ENCODE data around the gene OPHN1.

Gene OPHN1

GRCh38 chrX:68433155-68433980 is at the start of gene OPHN1:
Gene OPHN1 (minus strand): TSS chrX:68433495. CDS start chrX:68433020, 475 bp downstream.
- peak; percentile 57 to 74 (median 57) for DNase-seq

- no peak for DNase-seq
Measured at GRCh38 chrX:68480969-68481368, 47.7 kb upstream of the OPHN1 start.

- DNase-seq = no peak
Measured at GRCh38 chrX:68464796-68465195, 31.5 kb upstream of the OPHN1 start.

- DNase-seq = no peak
Measured at GRCh38 chrX:68463880-68464279, 30.6 kb upstream of the OPHN1 start.

GRCh38 chrX:68462653-68463052 is 29.4 kb upstream of the OPHN1 start:
- DNase-seq = peak; percentile 28 to 47 (median 38)

- DNase-seq = no peak
Measured at GRCh38 chrX:68462197-68462596, 28.9 kb upstream of the OPHN1 start.

- DNase-seq = no peak
Measured at GRCh38 chrX:68461576-68461975, 28.3 kb upstream of the OPHN1 start.

GRCh38 chrX:68461093-68461492 is 27.8 kb upstream of the OPHN1 start:
- no peak for DNase-seq

GRCh38 chrX:68455151-68455510 is 21.8 kb upstream of the OPHN1 start:
- DNase-seq = no peak

GRCh38 chrX:68454476-68455150 is 21.3 kb upstream of the OPHN1 start:
- no peak for DNase-seq

GRCh38 chrX:68451720-68452119 is 18.4 kb upstream of the OPHN1 start:
- no peak for DNase-seq

- DNase-seq = no peak
Measured at GRCh38 chrX:68443155-68443868, 10.0 kb upstream of the OPHN1 start.

GRCh38 chrX:68440940-68441339 is 7.6 kb upstream of the OPHN1 start:
- no peak for DNase-seq

GRCh38 chrX:68440442-68440841 is 7.1 kb upstream of the OPHN1 start:
- DNase-seq = no peak

- DNase-seq = no peak
Measured at GRCh38 chrX:68439341-68439740, 6.0 kb upstream of the OPHN1 start.

GRCh38 chrX:68438575-68438974 is 5.3 kb upstream of the OPHN1 start:
- no peak for DNase-seq

GRCh38 chrX:68433981-68434299 is 645 bp upstream of the OPHN1 start:
- DNase-seq = no peak

- DNase-seq = peak in 2 of 3 donors; percentile 36 to 37
Measured at GRCh38 chrX:68432648-68433047, 647 bp downstream of the OPHN1 start.

- DNase-seq = no peak
Measured at GRCh38 chrX:68431836-68432235, 1.5 kb downstream of the OPHN1 start.

- no peak for DNase-seq
Measured at GRCh38 chrX:68429216-68429615, 4.1 kb downstream of the OPHN1 start.

- no peak for DNase-seq
Measured at GRCh38 chrX:68428431-68428830, 4.9 kb downstream of the OPHN1 start.

GRCh38 chrX:68424719-68425118 is 8.6 kb downstream of the OPHN1 start:
- no peak for DNase-seq

GRCh38 chrX:68422478-68422877 is 10.8 kb downstream of the OPHN1 start:
- DNase-seq = no peak

GRCh38 chrX:68421636-68422035 is 11.7 kb downstream of the OPHN1 start:
- peak; percentile 63 to 85 (median 79) for DNase-seq

All from suppressor macrophage treated with lipopolysaccharide for 1 hour (primary cell).